CD8-positive, alpha-beta memory T cell (primary cell): ENCODE data around the gene DSCAM. TPM values are rescaled to one million over a fixed set of nuclear protein-coding genes. Genes with fewer than 3 reads are reported as not detected.

Experiments used
- CTCF ChIA-PET: fragments of 350-600 bp; sonication (Branson Sonifier 250); formaldehyde crosslinking; loops from one replicate; lab custom pipeline; 2021; ENCODE audit warnings: antibody characterized with exemption; lab: Charles Lee
- POLR2A ChIA-PET: fragments of 350-600 bp; sonication (Branson Sonifier 250); formaldehyde crosslinking; loops from one replicate; lab custom pipeline; 2021; ENCODE audit warnings: antibody characterized with exemption; lab: Charles Lee
- DNase-seq, 5 donors: peaks; one replicate each; pipeline versions ENCODE4 v3.0.0 to v3.0.0-alpha.2; 2020 to 2022; ENCODE audit warnings: mixed read lengths in 1 of 5
- H3K27ac ChIP-seq: one replicate; pipeline ENCODE4 v1.7.0; 2013; ENCODE audit warnings: low read depth, mild to moderate bottlenecking, low read length, moderate library complexity
- H3K27me3 ChIP-seq: 2 replicates; pipeline ENCODE4 v1.7.0; 2013; ENCODE audit warnings: low read length, mild to moderate bottlenecking; ENCODE audit not compliant: insufficient read depth, poor library complexity, severe bottlenecking
- H3K36me3 ChIP-seq: 2 replicates; pipeline ENCODE4 v1.7.0; 2013; ENCODE audit warnings: mild to moderate bottlenecking, low read length, moderate library complexity; ENCODE audit not compliant: insufficient read depth
- H3K4me1 ChIP-seq: 2 replicates; pipeline ENCODE4 v1.7.0; 2013; ENCODE audit warnings: mild to moderate bottlenecking, low read length, moderate library complexity; ENCODE audit not compliant: insufficient read depth
- H3K4me3 ChIP-seq: 2 replicates; pipeline ENCODE4 v1.7.0; 2013; ENCODE audit warnings: mild to moderate bottlenecking, low read length
- H3K9me3 ChIP-seq: 2 replicates; pipeline ENCODE4 v1.7.0; 2013; ENCODE audit warnings: mild to moderate bottlenecking, low read length
- H3K27ac Mint-ChIP-seq, 8 donors: one replicate each; pipeline ENCODE4 v1.8.0; 2020 to 2021; ENCODE audit warnings: mixed read lengths in 8 of 8, mild to moderate bottlenecking in 6 of 8, inconsistent platforms in 3 of 8, moderate library complexity in 3 of 8
- H3K27me3 Mint-ChIP-seq, 2 donors: one replicate each; pipeline ENCODE4 v1.8.0; 2020 to 2021; ENCODE audit warnings: mixed read lengths in 2 of 2, mild to moderate bottlenecking in 1 of 2, moderate library complexity in 1 of 2
- H3K36me3 Mint-ChIP-seq, 3 donors: one replicate each; pipeline ENCODE4 v1.8.0; 2020 to 2021; ENCODE audit warnings: mixed read lengths in 3 of 3, inconsistent platforms in 1 of 3, mild to moderate bottlenecking in 1 of 3
- H3K4me1 Mint-ChIP-seq, 3 donors: one replicate each; pipeline ENCODE4 v1.8.0; 2020 to 2021; ENCODE audit warnings: mixed read lengths in 3 of 3, inconsistent platforms in 1 of 3, mild to moderate bottlenecking in 1 of 3
- H3K4me3 Mint-ChIP-seq, 7 donors: one replicate each; pipeline ENCODE4 v1.8.0; 2020 to 2021; ENCODE audit warnings: mixed read lengths in 7 of 7, mild to moderate bottlenecking in 6 of 7, moderate library complexity in 4 of 7, inconsistent platforms in 2 of 7
- H3K9me3 Mint-ChIP-seq, 5 donors: one replicate each; pipeline ENCODE4 v1.8.0; 2020 to 2022; ENCODE audit warnings: mixed read lengths in 5 of 5, mild to moderate bottlenecking in 3 of 5, moderate library complexity in 2 of 5, inconsistent platforms in 1 of 5
- polyA plus RNA-seq: library from polyadenylated mRNA; unstranded; fragments of 300-500 nt; fragmentation: Illumina TruSeq; gene quantifications from one replicate; pipeline ENCODE4 v1.2.3, GENCODE V29; 2021
- total RNA-seq, 2 experiments: library from RNA; stranded (reverse); gene quantifications; one replicate each; pipeline ENCODE4 v1.2.3, GENCODE V29; 2021

Gene DSCAM
- total and polyA plus RNA-seq, 3 experiments from 2014 or later, result not detected

- POLR2A ChIA-PET, result no interaction called here
- DNase-seq, result no peak
- H3K27me3 ChIP-seq, result no peaks in the 10 kb centered on the region
- no peaks in the 10 kb centered on the region for H3K9me3 ChIP-seq
- CTCF ChIA-PET, result no interaction called here
- Mint-ChIP-seq H3K27me3 (no peaks in the 10 kb centered on the region), H3K36me3 (no peaks in the 10 kb centered on the region), H3K4me1 (no peaks in the 10 kb centered on the region), H3K9me3 (peaks cover 0 to 2% (median 0%) of the 10 kb centered on the region in 5 donors), H3K4me3 (no peak overlapping the region), H3K27ac (no peak overlapping the region)
- H3K36me3 ChIP-seq, result no peaks in the 10 kb centered on the region
- no peaks in the 10 kb centered on the region for H3K4me1 ChIP-seq
- no peak overlapping the region for H3K4me3 ChIP-seq
- H3K27ac ChIP-seq, result no peak overlapping the region
Observed at GRCh38 chr21:40146216-40146837, 700.6 kb downstream of the DSCAM start.

- ChIA-PET POLR2A (no interaction called here), CTCF (no interaction called here)
- no peaks in the 10 kb centered on the region for H3K9me3 ChIP-seq
- no peak overlapping the region for H3K27ac ChIP-seq
- H3K4me1 ChIP-seq, result no peaks in the 10 kb centered on the region
- Mint-ChIP-seq H3K27me3 (no peaks in the 10 kb centered on the region), H3K9me3 (peaks cover 0 to 2% (median 0%) of the 10 kb centered on the region in 5 donors), H3K36me3 (no peaks in the 10 kb centered on the region), H3K4me1 (no peaks in the 10 kb centered on the region), H3K27ac (no peak overlapping the region), H3K4me3 (no peak overlapping the region)
- H3K27me3 ChIP-seq, result no peaks in the 10 kb centered on the region
- no peaks in the 10 kb centered on the region for H3K36me3 ChIP-seq
- no peak for DNase-seq
- H3K4me3 ChIP-seq, result no peak overlapping the region
Observed at GRCh38 chr21:40143822-40144525, 703.0 kb downstream of the DSCAM start.

GRCh38 chr21:40141621-40142020 is 705.3 kb downstream of the DSCAM start:
- ChIA-PET POLR2A (no interaction called here), CTCF (no interaction called here)
- H3K9me3 ChIP-seq, result no peaks in the 10 kb centered on the region
- no peaks in the 10 kb centered on the region for H3K4me1 ChIP-seq
- H3K27me3 ChIP-seq, result no peaks in the 10 kb centered on the region
- H3K27ac ChIP-seq, result no peak overlapping the region
- no peaks in the 10 kb centered on the region for H3K36me3 Mint-ChIP-seq
- no peaks in the 10 kb centered on the region for H3K27me3 Mint-ChIP-seq
- no peak overlapping the region for H3K4me3 Mint-ChIP-seq
- no peak for DNase-seq
- H3K4me3 ChIP-seq, result no peak overlapping the region
- H3K36me3 ChIP-seq, result no peaks in the 10 kb centered on the region
- H3K27ac Mint-ChIP-seq, result no peak overlapping the region
- peaks cover 0 to 2% (median 0%) of the 10 kb centered on the region in 5 donors for H3K9me3 Mint-ChIP-seq
- H3K4me1 Mint-ChIP-seq, result no peaks in the 10 kb centered on the region

GRCh38 chr21:40140675-40141074 is 706.3 kb downstream of the DSCAM start:
- H3K9me3 ChIP-seq, result no peaks in the 10 kb centered on the region
- no peaks in the 10 kb centered on the region for H3K4me1 Mint-ChIP-seq
- H3K27ac Mint-ChIP-seq, result no peak overlapping the region
- no peaks in the 10 kb centered on the region for H3K4me1 ChIP-seq
- ChIA-PET POLR2A (no interaction called here), CTCF (no interaction called here)
- H3K9me3 Mint-ChIP-seq, result no peaks in the 10 kb centered on the region
- H3K27me3 Mint-ChIP-seq, result no peaks in the 10 kb centered on the region
- no peak overlapping the region for H3K27ac ChIP-seq
- no peaks in the 10 kb centered on the region for H3K36me3 ChIP-seq
- no peaks in the 10 kb centered on the region for H3K36me3 Mint-ChIP-seq
- H3K27me3 ChIP-seq, result no peaks in the 10 kb centered on the region
- H3K4me3 ChIP-seq, result no peak overlapping the region
- no peak overlapping the region for H3K4me3 Mint-ChIP-seq
- DNase-seq, result no peak

- Mint-ChIP-seq H3K27me3 (no peaks in the 10 kb centered on the region), H3K4me3 (no peak overlapping the region), H3K4me1 (no peaks in the 10 kb centered on the region), H3K9me3 (peaks cover 0 to 1% (median 0%) of the 10 kb centered on the region in 5 donors), H3K36me3 (no peaks in the 10 kb centered on the region), H3K27ac (no peak overlapping the region)
- H3K9me3 ChIP-seq, result no peaks in the 10 kb centered on the region
- DNase-seq, result no peak
- CTCF ChIA-PET, result no interaction called here
- no peak overlapping the region for H3K4me3 ChIP-seq
- no peaks in the 10 kb centered on the region for H3K4me1 ChIP-seq
- H3K27me3 ChIP-seq, result no peaks in the 10 kb centered on the region
- no peak overlapping the region for H3K27ac ChIP-seq
- H3K36me3 ChIP-seq, result no peaks in the 10 kb centered on the region
- POLR2A ChIA-PET, result no interaction called here
Observed at GRCh38 chr21:40139636-40140035, 707.3 kb downstream of the DSCAM start.

- no peak overlapping the region for H3K4me3 Mint-ChIP-seq
Observed at GRCh38 chr21:40136571-40136970, 710.4 kb downstream of the DSCAM start.

GRCh38 chr21:40134731-40135492 is 712.0 kb downstream of the DSCAM start:
- Histone ChIP-seq H3K27me3 (no peaks in the 10 kb centered on the region), H3K9me3 (no peaks in the 10 kb centered on the region), H3K36me3 (no peaks in the 10 kb centered on the region), H3K4me1 (no peaks in the 10 kb centered on the region), H3K4me3 (no peak overlapping the region), H3K27ac (no peak overlapping the region)
- H3K27me3 Mint-ChIP-seq, result peaks cover 0 to 1% of the 10 kb centered on the region in 2 donors
- ChIA-PET POLR2A (no interaction called here), CTCF (no interaction called here)
- H3K4me3 Mint-ChIP-seq, result no peak overlapping the region
- no peak for DNase-seq
- H3K27ac Mint-ChIP-seq, result no peak overlapping the region
- peaks cover 2 to 9% (median 5%) of the 10 kb centered on the region in 5 donors for H3K9me3 Mint-ChIP-seq
- H3K36me3 Mint-ChIP-seq, result no peaks in the 10 kb centered on the region
- H3K4me1 Mint-ChIP-seq, result no peaks in the 10 kb centered on the region

More at GRCh38 chr21:40136571-40136970, 710.4 kb downstream of the DSCAM start:
- H3K9me3 Mint-ChIP-seq, result peaks cover 0 to 9% (median 5%) of the 10 kb centered on the region in 5 donors
- Histone ChIP-seq H3K27ac (no peak overlapping the region), H3K4me1 (no peaks in the 10 kb centered on the region), H3K27me3 (no peaks in the 10 kb centered on the region), H3K9me3 (no peaks in the 10 kb centered on the region), H3K36me3 (no peaks in the 10 kb centered on the region), H3K4me3 (no peak overlapping the region)
- H3K36me3 Mint-ChIP-seq, result no peaks in the 10 kb centered on the region
- H3K27me3 Mint-ChIP-seq, result peaks cover 0 to 1% of the 10 kb centered on the region in 2 donors
- H3K4me1 Mint-ChIP-seq, result no peaks in the 10 kb centered on the region
- DNase-seq, result no peak
- ChIA-PET CTCF (no interaction called here), POLR2A (no interaction called here)
- no peak overlapping the region for H3K27ac Mint-ChIP-seq

GRCh38 chr21:40130476-40130875 is 716.5 kb downstream of the DSCAM start:
- H3K27me3 ChIP-seq, result no peaks in the 10 kb centered on the region
- POLR2A ChIA-PET, result no interaction called here
- no peak overlapping the region for H3K27ac ChIP-seq
- no peak overlapping the region for H3K4me3 Mint-ChIP-seq
- H3K36me3 ChIP-seq, result no peaks in the 10 kb centered on the region
- H3K9me3 ChIP-seq, result no peaks in the 10 kb centered on the region
- H3K4me1 ChIP-seq, result no peaks in the 10 kb centered on the region
- H3K27ac Mint-ChIP-seq, result no peak overlapping the region
- H3K27me3 Mint-ChIP-seq, result peaks cover 0 to 1% of the 10 kb centered on the region in 2 donors
- H3K36me3 Mint-ChIP-seq, result peaks cover 0 to 3% (median 0%) of the 10 kb centered on the region in 3 donors
- CTCF ChIA-PET, result no interaction called here
- H3K4me3 ChIP-seq, result no peak overlapping the region
- peaks cover 2 to 12% (median 7%) of the 10 kb centered on the region in 5 donors for H3K9me3 Mint-ChIP-seq
- no peaks in the 10 kb centered on the region for H3K4me1 Mint-ChIP-seq
- DNase-seq, result no peak
